ENCODE data around the gene SAMD4A.

The SAMD4A gene

DNA sequence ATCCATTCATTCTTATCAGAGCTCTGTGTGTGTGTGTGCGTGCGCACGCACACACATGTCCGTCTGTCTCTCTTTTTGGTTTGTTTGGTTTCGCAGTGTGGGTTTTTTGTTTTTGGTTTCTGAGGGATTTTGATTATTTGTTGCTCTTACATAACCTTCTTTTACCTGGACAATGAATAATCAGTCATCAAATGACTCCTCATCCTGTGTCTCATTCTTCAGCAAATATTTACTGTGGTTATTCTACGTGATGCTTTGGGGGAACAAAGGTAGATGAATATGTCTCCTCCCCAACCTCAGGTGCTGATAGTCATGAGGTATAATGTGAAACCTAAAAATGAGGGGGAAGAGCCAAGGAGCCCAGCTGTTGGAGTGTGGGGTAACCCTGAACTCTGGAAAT is 92.4 kb downstream of the SAMD4A start:
- no peaks in the 10 kb centered on the region for H3K79me2 ChIP-seq (ENCODE audit: insufficient read depth, low read depth)
- no peak overlapping the region for H3K27ac ChIP-seq
- H3K4me2 ChIP-seq: no peak overlapping the region
- H4K20me1 ChIP-seq (ENCODE audit: insufficient read depth): no peaks in the 10 kb centered on the region
- H3K9ac ChIP-seq: no peak overlapping the region
- no peak for TF ChIP-seq CTCF (conservative IDR thresholded peaks at IDR 0.05; ENCODE audit: low read depth, low read length)
- no peak overlapping the region for H2AFZ ChIP-seq (ENCODE audit: low read depth)
- no peaks in the 10 kb centered on the region for H3K27me3 ChIP-seq (ENCODE audit: insufficient read depth, low read depth)
- H3K4me1 ChIP-seq (ENCODE audit: low read depth, poor library complexity, severe bottlenecking): no peaks in the 10 kb centered on the region
- no peaks in the 10 kb centered on the region for H3K36me3 ChIP-seq (ENCODE audit: insufficient read depth)
- no peak overlapping the region for H3K4me3 ChIP-seq (IDR thresholded peaks at IDR 0.05; ENCODE audit: insufficient read depth, low read depth, low read length)

DNA sequence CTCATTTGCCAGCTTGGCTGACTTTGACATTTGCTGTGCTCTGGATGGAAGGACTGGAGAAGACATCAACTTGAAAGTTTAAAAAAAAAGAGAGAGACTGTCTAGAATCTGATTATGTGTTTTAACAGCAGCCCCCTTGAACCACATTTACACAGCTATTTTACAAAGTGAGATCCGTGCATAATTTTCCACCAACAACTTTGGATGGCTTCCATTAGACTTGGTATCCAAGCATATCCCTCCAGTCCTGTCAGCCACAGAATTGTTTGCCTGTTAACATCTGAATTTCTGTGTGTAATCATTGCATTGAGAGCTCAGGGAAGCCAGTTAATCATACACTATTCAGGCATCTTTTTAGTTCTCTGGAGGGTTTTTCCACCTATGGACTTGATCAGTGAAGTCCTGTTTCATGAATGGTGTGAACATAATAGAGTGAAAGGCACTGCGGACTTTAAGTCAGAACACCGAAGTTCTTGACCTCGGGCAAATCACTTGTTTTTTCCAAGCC is 93.7 kb downstream of the SAMD4A start:
- Histone ChIP-seq H3K79me2 (ENCODE audit: insufficient read depth, low read depth) (no peaks in the 10 kb centered on the region), H3K4me1 (ENCODE audit: low read depth, poor library complexity, severe bottlenecking) (no peaks in the 10 kb centered on the region), H3K4me3 (IDR thresholded peaks at IDR 0.05; ENCODE audit: insufficient read depth, low read depth, low read length) (no peak overlapping the region), H3K36me3 (ENCODE audit: insufficient read depth) (no peaks in the 10 kb centered on the region), H3K27me3 (ENCODE audit: insufficient read depth, low read depth) (no peaks in the 10 kb centered on the region), H4K20me1 (ENCODE audit: insufficient read depth) (no peaks in the 10 kb centered on the region), H3K4me2 (no peak overlapping the region), H3K27ac (no peak overlapping the region), H3K9ac (no peak overlapping the region), H2AFZ (ENCODE audit: low read depth) (no peak overlapping the region)
- TF ChIP-seq CTCF (conservative IDR thresholded peaks at IDR 0.05; ENCODE audit: low read depth, low read length): no peak

DNA sequence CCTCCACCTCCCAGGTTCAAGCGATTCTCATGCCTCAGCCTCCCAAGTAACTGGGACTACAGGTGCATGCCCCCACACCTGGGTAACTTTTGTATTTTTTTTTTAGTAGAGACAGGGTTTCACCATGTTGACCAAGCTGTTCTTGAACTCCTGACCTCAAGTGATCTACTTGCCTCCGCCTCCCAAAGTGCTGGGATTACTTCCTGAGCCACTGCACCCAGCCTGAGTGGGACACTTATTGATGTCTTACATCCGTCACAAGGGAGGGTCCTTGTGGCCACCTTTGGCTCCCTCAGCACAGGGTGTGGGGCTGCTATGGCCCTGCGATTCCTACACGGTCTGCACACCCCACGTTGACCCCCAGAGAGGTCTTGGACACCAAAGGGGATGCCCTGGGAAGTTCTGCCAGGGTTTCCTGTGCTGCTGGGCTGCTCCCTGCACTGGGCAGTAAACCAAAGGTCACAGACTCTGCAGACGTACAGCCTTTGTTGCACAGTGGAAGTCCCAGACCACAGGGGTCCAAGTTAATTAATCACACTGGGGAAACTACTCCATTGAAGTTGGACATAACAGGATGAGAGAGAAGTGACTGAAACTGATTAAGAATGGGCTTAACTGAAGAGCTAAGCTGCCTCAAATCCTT is 95.7 kb downstream of the SAMD4A start:
- Histone ChIP-seq H3K36me3 (ENCODE audit: insufficient read depth) (no peaks in the 10 kb centered on the region), H3K4me1 (ENCODE audit: low read depth, poor library complexity, severe bottlenecking) (no peaks in the 10 kb centered on the region), H3K27me3 (ENCODE audit: insufficient read depth, low read depth) (no peaks in the 10 kb centered on the region), H3K4me2 (no peak overlapping the region), H2AFZ (ENCODE audit: low read depth) (no peak overlapping the region), H3K4me3 (IDR thresholded peaks at IDR 0.05; ENCODE audit: insufficient read depth, low read depth, low read length) (no peak overlapping the region), H3K9ac (no peak overlapping the region), H3K79me2 (ENCODE audit: insufficient read depth, low read depth) (no peaks in the 10 kb centered on the region), H4K20me1 (ENCODE audit: insufficient read depth) (no peaks in the 10 kb centered on the region), H3K27ac (no peak overlapping the region)
- TF ChIP-seq CTCF (conservative IDR thresholded peaks at IDR 0.05; ENCODE audit: low read depth, low read length): no peak

DNA sequence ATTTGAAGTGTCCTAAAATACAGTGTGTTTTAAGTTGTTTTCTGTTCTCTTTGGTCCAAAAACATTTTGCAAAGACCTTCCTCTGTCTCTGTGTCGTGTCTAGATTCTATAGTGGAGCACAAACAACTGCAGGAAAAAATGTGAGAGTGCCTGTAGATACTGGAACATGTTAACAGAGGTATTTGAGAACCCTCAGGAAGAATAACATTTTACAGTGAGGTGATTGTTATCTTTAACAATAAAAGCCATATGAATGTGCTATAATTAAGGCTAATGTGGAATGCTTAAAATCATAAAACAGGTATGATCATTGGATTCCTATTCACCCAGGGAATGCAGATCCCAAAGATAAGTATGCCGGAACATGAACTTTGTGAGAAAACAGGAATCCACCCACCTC is 98.0 kb downstream of the SAMD4A start:
- no peak overlapping the region for H3K27ac ChIP-seq
- no peaks in the 10 kb centered on the region for H3K36me3 ChIP-seq (ENCODE audit: insufficient read depth)
- H3K4me2 ChIP-seq: no peak overlapping the region
- no peak overlapping the region for H2AFZ ChIP-seq (ENCODE audit: low read depth)
- no peaks in the 10 kb centered on the region for H3K79me2 ChIP-seq (ENCODE audit: insufficient read depth, low read depth)
- no peak overlapping the region for H3K4me3 ChIP-seq (IDR thresholded peaks at IDR 0.05; ENCODE audit: insufficient read depth, low read depth, low read length)
- no peaks in the 10 kb centered on the region for H3K27me3 ChIP-seq (ENCODE audit: insufficient read depth, low read depth)
- H4K20me1 ChIP-seq (ENCODE audit: insufficient read depth): no peaks in the 10 kb centered on the region
- no peak for TF ChIP-seq CTCF (conservative IDR thresholded peaks at IDR 0.05; ENCODE audit: low read depth, low read length)
- peaks cover 7% of the 10 kb centered on the region for H3K4me1 ChIP-seq (ENCODE audit: low read depth, poor library complexity, severe bottlenecking)
- H3K9ac ChIP-seq: no peak overlapping the region

All from KMS-11 (cell line).